GM23338 (cell line): ENCODE data around the gene DNAJC7.

ENCODE experiments used
- CREB1 ChIP-seq: fragments of 250-450 bp; sonication (Bioruptor Pico); IDR thresholded peaks from 2 replicates; pipeline ENCODE4 v1.5.0; 2020; ENCODE audit warnings: low read depth, mild to moderate bottlenecking, moderate library complexity
- CTCF ChIP-seq, 2 experiments: fragments of 200-600 bp in 1 of 2; sonication (generic) in 1 of 2; conservative IDR thresholded peaks; 2 replicates each; pipeline versions ENCODE4 v1.5.1 to v1.6.1; 2016 to 2017; ENCODE audit warnings: antibody characterized with exemption in 2 of 2, low read depth in 2 of 2, mild to moderate bottlenecking in 2 of 2, moderate library complexity in 1 of 2
- ETS1 ChIP-seq: IDR thresholded peaks from 2 replicates; pipeline ENCODE4 v1.6.1; 2016; ENCODE audit warnings: antibody characterized with exemption
- EZH2 ChIP-seq: fragments of 200-600 bp; sonication (generic); IDR thresholded peaks from one replicate; pipeline ENCODE4 v1.8.0; 2017; ENCODE audit warnings: antibody characterized with exemption, mild to moderate bottlenecking, low read depth; ENCODE audit not compliant: unreplicated experiment
- EZH2phosphoT487 ChIP-seq: fragments of 200-600 bp; sonication (generic); IDR thresholded peaks from one replicate; pipeline ENCODE4 v1.8.1; 2018; ENCODE audit warnings: antibody characterized with exemption; ENCODE audit not compliant: unreplicated experiment
- JUNB ChIP-seq: IDR thresholded peaks from one replicate; pipeline ENCODE4 v1.6.1; 2016; ENCODE audit warnings: antibody characterized with exemption; ENCODE audit not compliant: unreplicated experiment
- NANOG ChIP-seq: IDR thresholded peaks from 2 replicates; pipeline ENCODE4 v1.6.1; 2016; ENCODE audit warnings: antibody characterized with exemption, borderline replicate concordance
- POLR2AphosphoS5 ChIP-seq: IDR thresholded peaks from 2 replicates; pipeline ENCODE4 v1.6.1; 2016; ENCODE audit warnings: antibody characterized with exemption, low read depth
- REST ChIP-seq: IDR thresholded peaks from one replicate; pipeline ENCODE4 v1.6.1; 2018; ENCODE audit warnings: antibody characterized with exemption; ENCODE audit not compliant: unreplicated experiment
- STAT1 ChIP-seq: IDR thresholded peaks from one replicate; pipeline ENCODE4 v1.6.1; 2016; ENCODE audit warnings: antibody characterized with exemption; ENCODE audit not compliant: unreplicated experiment
- ZNF114 ChIP-seq: fragments of 250-450 bp; sonication (Bioruptor Pico); IDR thresholded peaks from 2 replicates; pipeline ENCODE4 v1.5.0; 2020; ENCODE audit warnings: mild to moderate bottlenecking, moderate library complexity
- ZNF331 ChIP-seq: fragments of 250-450 bp; sonication (Bioruptor Pico); IDR thresholded peaks from 2 replicates; pipeline ENCODE4 v1.5.0; 2020; ENCODE audit warnings: low read depth, mild to moderate bottlenecking, moderate library complexity
- ZNF462 ChIP-seq: fragments of 250-450 bp; sonication (Bioruptor Pico); IDR thresholded peaks from 2 replicates; pipeline ENCODE4 v1.5.0; 2020; ENCODE audit warnings: mild to moderate bottlenecking, moderate library complexity

GRCh38 chr17:41977991-41978390, 39.2 kb downstream of the DNAJC7 start:
- TF ChIP-seq CTCF (conservative IDR thresholded peaks at IDR 0.05; ENCODE audit: low read depth in 2 of 2), result no peak
- no peak for TF ChIP-seq NANOG
- no peak for TF ChIP-seq REST
- TF ChIP-seq POLR2AphosphoS5, result no peak
- no peak for TF ChIP-seq EZH2phosphoT487
- no peak for TF ChIP-seq EZH2
- TF ChIP-seq CREB1, result no peak
- no peak for TF ChIP-seq ETS1
- TF ChIP-seq ZNF114 (CRISPR knock-in tag), result no peak
- no peak for TF ChIP-seq ZNF331
- TF ChIP-seq JUNB, result no peak
- no peak for TF ChIP-seq ZNF462 (CRISPR knock-in tag)
- no peak for TF ChIP-seq STAT1
